Erythroblast (primary cell): Measurements from ENCODE around the gene POU5F1.

ENCODE experiments used
- DNase-seq, 2 experiments: peaks; one replicate each; lab custom pipeline; 2025; lab: John Stamatoyannopoulos, UW
- GATA1 ChIP-seq: IDR thresholded peaks from 2 replicates; pipeline ENCODE4 v1.6.1; 2011; ENCODE audit warnings: low read depth, mild to moderate bottlenecking, control low read depth, low read length, moderate library complexity
- POLR2A ChIP-seq: IDR thresholded peaks from 2 replicates; pipeline ENCODE4 v1.6.1; 2011; ENCODE audit warnings: mild to moderate bottlenecking, low read length

The POU5F1 gene

GRCh38 chr6:31122791-31123706 is 47.4 kb downstream of the POU5F1 start:
- DNase-seq, result no peak
- TF ChIP-seq POLR2A (no peak), GATA1 (no peak)

DNA sequence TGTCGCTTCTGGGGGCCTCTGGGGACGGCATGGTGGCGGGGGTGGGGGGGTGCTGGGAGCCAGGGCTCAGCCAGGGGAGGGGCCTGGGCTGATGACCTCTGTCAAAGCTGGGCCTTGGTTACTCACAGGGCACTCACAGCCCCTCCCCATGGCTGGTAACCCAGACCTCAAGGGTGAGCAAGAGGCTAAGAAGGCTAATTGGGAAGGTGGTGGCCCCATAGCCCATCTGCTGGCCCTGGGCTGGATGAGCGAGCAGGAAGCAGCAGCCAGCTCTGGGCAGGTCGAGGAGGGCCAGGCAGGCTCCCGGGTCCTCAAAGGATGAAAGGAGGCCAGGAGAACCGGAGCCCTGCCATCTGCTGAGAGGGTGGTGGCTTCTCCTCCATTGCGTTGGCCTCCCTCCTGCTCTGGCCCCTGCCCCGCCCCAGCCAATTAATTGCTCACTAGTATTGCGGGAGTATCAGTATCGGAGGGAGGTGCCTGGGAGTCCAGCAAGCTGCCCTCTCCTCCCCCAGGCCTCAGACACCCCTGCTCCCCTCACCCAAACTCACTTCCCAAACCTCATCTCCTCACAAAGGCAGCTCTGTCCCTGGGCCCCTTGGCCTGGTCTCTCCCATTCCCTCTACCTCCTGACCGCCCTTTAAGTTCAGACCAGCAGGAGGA is 49.2 kb downstream of the POU5F1 start:
- TF ChIP-seq GATA1, result no peak
- TF ChIP-seq POLR2A, result no peak
- DNase-seq, result no peak

GRCh38 chr6:31120151-31120915 is 50.1 kb downstream of the POU5F1 start, which contains the start of gene CDSN:
Gene CDSN, minus strand, starts transcription at chr6:31120446. Its CDS starts 27 bp downstream, at chr6:31120419.
- TF ChIP-seq GATA1 (no peak), POLR2A (no peak)
- no peak for DNase-seq

- no peak for DNase-seq
- TF ChIP-seq GATA1 (no peak), POLR2A (no peak)
Measured at GRCh38 chr6:31118178-31118577, 52.3 kb downstream of the POU5F1 start.

- TF ChIP-seq GATA1 (no peak), POLR2A (no peak)
- DNase-seq, result no peak
Measured at GRCh38 chr6:31116661-31117385, 53.7 kb downstream of the POU5F1 start.

- DNase-seq, result no peak
- TF ChIP-seq GATA1 (no peak), POLR2A (no peak)
Measured at GRCh38 chr6:31115941-31116560, 54.4 kb downstream of the POU5F1 start.

- TF ChIP-seq GATA1 (no peak), POLR2A (no peak)
- peak in 1 of 2 experiments; percentile 14 for DNase-seq
Measured at GRCh38 chr6:31114970-31115849, 55.3 kb downstream of the POU5F1 start.

DNA sequence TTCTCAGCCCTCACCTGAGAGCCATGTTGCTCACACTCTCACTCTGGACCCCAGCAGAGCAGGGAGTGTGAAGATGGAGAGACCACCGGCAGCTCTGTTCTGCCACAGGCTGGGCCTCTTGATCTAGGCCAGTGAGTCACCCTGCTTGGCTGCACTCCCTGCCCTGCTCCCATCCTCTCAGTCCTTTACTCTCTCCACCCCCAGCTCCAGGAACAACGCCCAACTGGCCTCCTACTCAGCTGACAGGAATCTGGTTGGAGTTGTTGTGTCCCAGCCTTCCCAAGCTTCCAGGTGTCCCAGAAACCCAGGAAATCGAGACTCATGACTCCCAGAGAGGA is 56.0 kb downstream of the POU5F1 start, which contains the start of gene PSORS1C1:
Gene PSORS1C1 (plus strand): TSS at position 260 of the 338 bp plus-strand sequence. CDS start 14,833 bp downstream, outside the sequence.
- no peak for DNase-seq
- TF ChIP-seq GATA1, result no peak
- TF ChIP-seq POLR2A, result no peak
